Endodermal cell (in vitro differentiated cells): Measurements from ENCODE around the gene PLA2G4A. TPM values are rescaled to one million over a fixed set of nuclear protein-coding genes. Genes with fewer than 3 reads are reported as not detected.

Experiments
- DNase-seq: peaks from one replicate; pipeline ENCODE4 v3.0.0-alpha.2; 2017
- H3K27ac ChIP-seq: 2 replicates; pipeline ENCODE4 v1.5.1; 2013; ENCODE audit warnings: mild to moderate bottlenecking, low read depth, low read length, moderate library complexity
- H3K27me3 ChIP-seq: 2 replicates; pipeline ENCODE4 v1.6.1; 2013; ENCODE audit warnings: mild to moderate bottlenecking, low read length, moderate library complexity; ENCODE audit not compliant: insufficient read depth, control insufficient read depth, poor library complexity, severe bottlenecking
- H3K36me3 ChIP-seq: 2 replicates; pipeline ENCODE4 v1.7.0; 2013; ENCODE audit warnings: mild to moderate bottlenecking, low read length, moderate library complexity; ENCODE audit not compliant: control insufficient read depth, insufficient read depth
- H3K4me1 ChIP-seq: one replicate; pipeline ENCODE4 v1.7.0; 2013; ENCODE audit warnings: low read length; ENCODE audit not compliant: control insufficient read depth, insufficient read depth
- H3K4me3 ChIP-seq: 2 replicates; pipeline ENCODE4 v1.5.1; 2013; ENCODE audit warnings: mild to moderate bottlenecking, low read length, moderate library complexity
- H3K9ac ChIP-seq: 2 replicates; pipeline ENCODE4 v1.6.1; 2013; ENCODE audit warnings: mild to moderate bottlenecking, low read length, moderate library complexity; ENCODE audit not compliant: poor library complexity, severe bottlenecking; ENCODE audit errors: extremely low read depth
- H3K9me3 ChIP-seq: 2 replicates; pipeline ENCODE4 v1.6.1; 2013; ENCODE audit warnings: mild to moderate bottlenecking, low read length, moderate library complexity; ENCODE audit not compliant: control insufficient read depth
- H3K27ac Mint-ChIP-seq: 2 replicates; pipeline ENCODE4 v1.8.0; 2020; ENCODE audit warnings: mixed read lengths
- H3K27me3 Mint-ChIP-seq: 2 replicates; pipeline ENCODE4 v1.8.0; 2021; ENCODE audit warnings: mild to moderate bottlenecking, mixed read lengths; ENCODE audit not compliant: insufficient read depth
- H3K36me3 Mint-ChIP-seq: 2 replicates; pipeline ENCODE4 v1.8.0; 2020; ENCODE audit warnings: low read depth, mixed read lengths
- H3K4me1 Mint-ChIP-seq: 2 replicates; pipeline ENCODE4 v1.8.0; 2020; ENCODE audit warnings: mixed read lengths
- H3K4me3 Mint-ChIP-seq: 2 replicates; pipeline ENCODE4 v1.8.0; 2020; ENCODE audit warnings: mild to moderate bottlenecking, moderate library complexity, mixed read lengths
- H3K9me3 Mint-ChIP-seq: 2 replicates; pipeline ENCODE4 v1.8.0; 2020; ENCODE audit warnings: mild to moderate bottlenecking, mixed read lengths
- CTCF ChIP-seq: fragments of 200-600 bp; sonication (generic); conservative IDR thresholded peaks from 2 replicates; pipeline ENCODE4 v1.5.0; 2021; ENCODE audit warnings: antibody characterized with exemption, mild to moderate bottlenecking
- WGBS, 2 experiments: methylation state at CpG; one replicate each; pipeline versions ENCODE4 v1.1.5 to v1.1.7; 2013; ENCODE audit warnings: missing lambda C conversion rate in 2 of 2, mixed read lengths in 1 of 2; ENCODE audit not compliant: insufficient coverage in 1 of 2, insufficient read length in 1 of 2; 5-methylcytosine and 5-hydroxymethylcytosine counted together
- total RNA-seq, 2 donors: library from RNA; stranded (reverse); fragmentation: NEBNext Ultra II Directional in 1 of 2; extraction: Animal tissue kit (Norgen Biotek cat#: 25700) in 1 of 2; gene quantifications; 2 replicates in 1 of 2; 3 replicates in 1 of 2; pipeline ENCODE4 v1.2.1, GENCODE V29; 2021

The PLA2G4A gene
- total RNA-seq, 2 donors from 2014 or later: 0.35 to 1.2 TPM

DNA sequence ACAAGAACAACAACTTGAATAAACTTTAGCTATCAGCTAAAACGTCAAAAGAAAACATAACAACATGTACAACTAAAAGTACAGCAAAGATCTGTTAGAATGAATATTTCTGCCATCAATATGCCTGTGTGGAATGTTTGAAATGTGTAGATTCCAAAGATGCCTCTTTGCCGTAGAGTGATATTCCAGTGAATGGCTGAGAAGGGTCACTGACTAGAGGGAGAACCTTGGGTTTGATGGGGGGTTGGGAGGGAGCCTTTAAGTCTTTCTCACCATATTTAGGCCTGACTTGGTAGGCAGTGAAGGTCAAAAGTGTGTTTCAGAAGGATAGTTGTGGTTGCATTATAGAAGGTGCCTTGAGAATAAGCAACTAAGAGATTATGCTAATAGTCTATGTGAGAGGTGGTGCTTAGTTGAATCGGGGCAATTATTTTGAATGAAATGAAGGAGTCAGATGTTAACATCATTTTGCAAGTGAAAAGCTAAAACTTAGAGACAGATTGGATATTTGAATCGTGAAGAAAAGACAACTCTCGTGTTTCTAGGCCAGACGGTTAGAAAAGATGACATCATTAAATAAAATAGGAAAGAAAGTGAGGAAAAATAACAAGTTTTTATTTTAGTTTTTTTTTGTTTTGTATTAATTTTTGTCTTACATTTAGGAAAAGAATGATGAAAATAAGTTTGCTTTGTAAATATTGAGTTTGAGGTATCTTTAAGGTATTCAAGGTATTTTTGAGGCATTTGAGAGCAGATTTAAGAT lies 53.8 kb downstream of the PLA2G4A start:
- H3K36me3 ChIP-seq: no peaks in the 10 kb centered on the region
- H3K4me1 Mint-ChIP-seq: no peaks in the 10 kb centered on the region
- TF ChIP-seq CTCF: no peak
- no peak overlapping the region for H3K27ac Mint-ChIP-seq
- no peak overlapping the region for H3K9ac ChIP-seq
- H3K27me3 ChIP-seq: no peaks in the 10 kb centered on the region
- no peaks in the 10 kb centered on the region for H3K4me1 ChIP-seq
- no peak overlapping the region for H3K4me3 Mint-ChIP-seq
- no peak overlapping the region for H3K4me3 ChIP-seq
- no peak overlapping the region for H3K27ac ChIP-seq
- peaks cover 2% of the 10 kb centered on the region for H3K9me3 Mint-ChIP-seq
- no peaks in the 10 kb centered on the region for H3K36me3 Mint-ChIP-seq
- DNase-seq: no peak
- H3K9me3 ChIP-seq: peaks cover 6% of the 10 kb centered on the region
- WGBS, 2 experiments: 90 to 94% methylated on average over 5 to 6 of the region's 6 CpGs
- H3K27me3 Mint-ChIP-seq: peaks cover 9% of the 10 kb centered on the region

- Mint-ChIP-seq H3K27me3 (peaks cover 6% of the 10 kb centered on the region), H3K4me3 (no peak overlapping the region), H3K9me3 (peaks cover 2% of the 10 kb centered on the region), H3K36me3 (no peaks in the 10 kb centered on the region), H3K4me1 (no peaks in the 10 kb centered on the region), H3K27ac (no peak overlapping the region)
- no peak overlapping the region for H3K9ac ChIP-seq
- 83 to 95% methylated on average over 1 of the region's 1 CpG for WGBS, 2 experiments
- DNase-seq: no peak
- H3K4me3 ChIP-seq: no peak overlapping the region
- no peaks in the 10 kb centered on the region for H3K27me3 ChIP-seq
- H3K27ac ChIP-seq: no peak overlapping the region
- peaks cover 6% of the 10 kb centered on the region for H3K9me3 ChIP-seq
- no peaks in the 10 kb centered on the region for H3K36me3 ChIP-seq
- H3K4me1 ChIP-seq: no peaks in the 10 kb centered on the region
- TF ChIP-seq CTCF: no peak
These were observed 55.5 kb downstream of the PLA2G4A start for GRCh38 chr1:186884251-186884650.

DNA sequence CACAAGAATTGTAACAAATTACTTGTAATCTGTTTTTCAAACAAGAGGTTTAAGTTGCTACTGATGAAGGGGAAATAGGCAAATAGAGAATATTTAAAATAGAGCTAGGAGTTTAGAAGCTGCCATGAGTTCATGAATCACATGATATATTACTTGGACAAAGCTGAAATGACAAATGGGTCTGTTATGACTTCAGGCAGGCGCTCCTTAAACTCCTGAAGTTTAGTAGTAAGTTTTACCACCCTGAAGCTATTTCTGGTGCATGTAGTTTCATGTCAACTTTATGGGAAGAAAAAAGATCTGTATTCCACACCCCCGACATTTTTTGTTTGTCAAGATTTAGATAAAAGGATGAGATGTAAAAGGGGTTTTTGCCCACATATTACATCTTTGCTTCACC lies 58.5 kb downstream of the PLA2G4A start:
- 89% methylated on average over 2 of the region's 2 CpGs; no CpG with 5 or more reads in 1 of the 2 experiments for WGBS, 2 experiments
- no peak for DNase-seq
- Mint-ChIP-seq H3K4me1 (no peaks in the 10 kb centered on the region), H3K27ac (no peak overlapping the region), H3K27me3 (no peaks in the 10 kb centered on the region), H3K4me3 (no peak overlapping the region), H3K36me3 (no peaks in the 10 kb centered on the region), H3K9me3 (peaks cover 2% of the 10 kb centered on the region)
- Histone ChIP-seq H3K27me3 (no peaks in the 10 kb centered on the region), H3K9ac (no peak overlapping the region), H3K27ac (no peak overlapping the region), H3K4me3 (no peak overlapping the region), H3K9me3 (peaks cover 6% of the 10 kb centered on the region), H3K4me1 (peaks cover 3% of the 10 kb centered on the region), H3K36me3 (no peaks in the 10 kb centered on the region)
- no peak for TF ChIP-seq CTCF
